GM23248 (cell line): ENCODE measurements around the gene TMEM128. TPM values are rescaled to one million over a fixed set of nuclear protein-coding genes. Genes with fewer than 3 reads are reported as not detected.
A peak's percentile ranks its signal among the peaks of the same experiment; 100 is the strongest.

Experiments
- DNase-seq: peaks from one replicate; pipeline ENCODE4 v3.0.0-alpha.2; 2015
- H2AFZ ChIP-seq: fragments of 200-600 bp; sonication (generic); 2 replicates; pipeline ENCODE4 v1.6.1; 2016; ENCODE audit warnings: antibody characterized with exemption
- H3F3A ChIP-seq: fragments of 200-600 bp; sonication (generic); 2 replicates; pipeline ENCODE4 v1.6.1; 2016; ENCODE audit warnings: mild to moderate bottlenecking, antibody characterized with exemption, mixed run types; ENCODE audit not compliant: insufficient read depth
- H3K27ac ChIP-seq: fragments of 200-600 bp; sonication (generic); 2 replicates; pipeline ENCODE4 v1.5.1; 2016; ENCODE audit warnings: mild to moderate bottlenecking
- H3K27me3 ChIP-seq: fragments of 200-600 bp; sonication (generic); replicated peaks from 2 replicates; pipeline ENCODE4 v1.6.1; 2016; ENCODE audit warnings: mild to moderate bottlenecking; ENCODE audit not compliant: insufficient read depth
- H3K36me3 ChIP-seq: fragments of 200-600 bp; sonication (generic); 2 replicates; pipeline ENCODE4 v1.6.1; 2016; ENCODE audit warnings: low read depth, mild to moderate bottlenecking
- H3K4me1 ChIP-seq: fragments of 200-600 bp; sonication (generic); 2 replicates; pipeline ENCODE4 v1.6.1; 2016; ENCODE audit warnings: mild to moderate bottlenecking; ENCODE audit not compliant: insufficient read depth
- H3K4me2 ChIP-seq: fragments of 200-600 bp; sonication (generic); one replicate; pipeline ENCODE4 v1.6.1; 2016; ENCODE audit warnings: mild to moderate bottlenecking; ENCODE audit not compliant: unreplicated experiment
- H3K4me3 ChIP-seq: fragments of 200-600 bp; sonication (generic); 2 replicates; pipeline ENCODE4 v1.5.1; 2016; ENCODE audit warnings: mild to moderate bottlenecking
- H3K79me2 ChIP-seq: fragments of 200-600 bp; sonication (generic); 2 replicates; pipeline ENCODE4 v1.6.1; 2016; ENCODE audit warnings: mild to moderate bottlenecking; ENCODE audit not compliant: insufficient read depth
- H3K9ac ChIP-seq: fragments of 200-600 bp; sonication (generic); 2 replicates; pipeline ENCODE4 v1.6.1; 2016; ENCODE audit warnings: mild to moderate bottlenecking
- H3K9me2 ChIP-seq: fragments of 200-600 bp; sonication (generic); 2 replicates; pipeline ENCODE4 v1.6.1; 2016; ENCODE audit warnings: mixed run types, mild to moderate bottlenecking, moderate library complexity; ENCODE audit not compliant: insufficient read depth
- H3K9me3 ChIP-seq: fragments of 200-600 bp; sonication (generic); one replicate; pipeline ENCODE4 v1.6.1; 2017; ENCODE audit warnings: low read depth
- H4K20me1 ChIP-seq: fragments of 200-600 bp; sonication (generic); 2 replicates; pipeline ENCODE4 v1.6.0; 2016; ENCODE audit not compliant: insufficient read depth
- EZH2 ChIP-seq: fragments of 200-600 bp; sonication (generic); IDR thresholded peaks from 2 replicates; pipeline ENCODE4 v1.6.1; 2018; ENCODE audit warnings: antibody characterized with exemption, mild to moderate bottlenecking; ENCODE audit not compliant: insufficient read depth, poor library complexity, severe bottlenecking
- EZH2phosphoT487 ChIP-seq: fragments of 200-600 bp; sonication (generic); IDR thresholded peaks from 2 replicates; pipeline ENCODE4 v1.6.1; 2018; ENCODE audit warnings: antibody characterized with exemption, moderate library complexity, mild to moderate bottlenecking, low read depth; ENCODE audit not compliant: insufficient read depth
- WGBS, 2 experiments: methylation state at CpG; one replicate each; pipeline ENCODE4 v1.1.6; 2015 to 2017; ENCODE audit warnings: low lambda C conversion rate in 2 of 2, low coverage in 1 of 2; ENCODE audit errors: missing lambda C conversion rate in 2 of 2; 5-methylcytosine and 5-hydroxymethylcytosine counted together
- in situ Hi-C: fragments of 300-500 bp; cut with MboI; formaldehyde crosslinking; loops from 2 replicates; pipeline ENCODE4 v1.15.0; 2020
- polyA plus RNA-seq: library from polyadenylated mRNA; unstranded; fragments of >200 nt; fragmentation: Nextera tagmentation; extraction: Ambion mirVana; gene quantifications from 2 replicates; pipeline ENCODE4 v1.2.1, GENCODE V29; 2016
- total RNA-seq: library from RNA; depleted of rRNA; stranded (reverse); fragments of >200 nt; shearing (Covaris generic); gene quantifications from 2 replicates; pipeline ENCODE4 v1.2.3, GENCODE V29; 2014; rRNA removed

Gene TMEM128
- 17.7 and 25.9 TPM in 2 replicates for total RNA-seq
- polyA plus RNA-seq: 35.4 and 38.4 TPM in 2 replicates

DNA sequence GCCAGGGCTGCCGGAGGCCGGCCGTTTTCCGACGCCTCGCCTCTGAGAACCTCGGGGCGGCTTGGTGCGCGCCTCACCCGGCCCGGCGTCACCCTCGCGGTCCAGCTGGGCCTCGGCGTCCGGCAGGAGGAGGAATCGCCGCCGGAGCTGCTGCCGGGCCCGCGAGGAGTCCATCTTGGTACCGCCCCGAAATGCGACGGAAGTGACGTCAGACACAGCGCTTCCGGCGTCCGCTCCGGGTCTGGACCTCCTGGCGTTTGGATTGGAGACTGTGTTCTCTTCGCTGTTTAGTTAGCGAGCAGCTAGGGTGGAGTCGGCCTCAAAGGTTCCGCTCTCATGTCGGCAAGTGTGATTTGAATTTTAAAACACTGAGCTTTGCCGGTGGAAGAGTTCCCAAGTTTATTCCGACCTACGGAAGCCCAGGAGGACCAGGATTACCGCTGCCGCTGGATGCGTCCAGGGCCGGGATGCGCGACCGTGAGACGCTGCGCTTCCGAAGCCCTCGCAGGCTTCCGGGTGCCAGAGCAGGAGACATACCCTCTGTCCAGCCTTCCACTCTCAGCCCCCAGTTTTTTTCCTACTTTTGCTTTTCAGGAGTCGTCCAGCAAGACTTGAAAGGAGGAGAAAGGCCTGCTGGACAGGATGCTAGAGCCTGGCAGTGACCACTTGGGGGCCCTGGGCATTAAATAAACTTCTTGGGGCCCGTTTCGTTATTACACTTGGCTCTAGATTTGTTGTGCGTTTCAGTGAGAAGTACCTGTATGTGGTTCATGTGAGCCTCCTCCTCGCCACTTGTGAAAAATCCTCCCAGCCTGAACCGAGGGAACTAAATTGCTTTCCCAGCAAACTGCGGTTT lies at the start of gene TMEM128:
Gene TMEM128 (minus strand): TSS at position 195 of the 856 bp plus-strand sequence. CDS start 21 bp downstream, at position 174.
- peak within 1 kb of the TSS; percentile 92 for H3K4me2 ChIP-seq
- peak within 1 kb of the TSS; percentile 84 for H3K4me3 ChIP-seq
- no peaks in the 10 kb centered on the region for H3K9me3 ChIP-seq
- peak within 1 kb of the TSS; percentile 96 for H2AFZ ChIP-seq
- no peaks in the 10 kb centered on the region for H3K27me3 ChIP-seq
- DNase-seq: peak; percentile 97
- H3K27ac ChIP-seq: peak within 1 kb of the TSS; percentile 91
- no peaks in the 10 kb centered on the region; the same call in 1 of the 2 replicates for H3K36me3 ChIP-seq
- peaks cover 21% of the 10 kb centered on the region for H3K79me2 ChIP-seq
- in situ Hi-C loops: no loop called here
- peak within 1 kb of the TSS; percentile 92 for H3K9ac ChIP-seq
- TF ChIP-seq EZH2 (no peak), EZH2phosphoT487 (no peak)
- H3K9me2 ChIP-seq: no peaks in the 10 kb centered on the region
- peaks cover 5% of the 10 kb centered on the region; the same call in 1 of the 2 replicates for H3F3A ChIP-seq
- 2% methylated on average over 48 to 62 of the region's 62 CpGs for WGBS, 2 experiments
- H4K20me1 ChIP-seq: no peaks in the 10 kb centered on the region
- H3K4me1 ChIP-seq: peaks cover 14% of the 10 kb centered on the region

DNA sequence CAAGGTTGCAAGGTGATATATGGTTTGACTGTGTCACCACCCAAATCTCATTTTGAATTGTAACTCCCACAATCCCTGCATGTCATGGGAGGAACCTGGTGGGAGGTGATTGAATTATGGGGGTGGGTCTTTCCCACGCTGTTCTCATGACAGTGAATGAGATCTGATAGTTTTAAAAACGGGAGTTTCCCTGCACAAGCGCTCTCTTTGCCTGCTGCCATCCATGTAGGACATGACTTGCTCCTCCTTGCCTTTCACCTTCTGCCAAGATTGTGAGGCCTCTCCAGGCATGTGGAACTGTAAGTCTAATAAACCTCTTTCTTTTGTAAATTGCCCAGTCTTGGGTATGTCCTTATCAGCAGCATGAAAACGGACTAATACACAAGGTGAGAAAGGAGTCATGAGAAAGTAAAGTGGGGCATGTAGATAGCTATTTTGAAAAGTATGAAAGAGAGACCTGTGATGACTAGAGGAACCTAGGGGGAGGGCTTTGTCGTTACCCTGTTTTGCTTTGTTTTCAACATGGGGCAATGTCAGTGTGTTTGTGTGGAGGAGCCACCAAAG lies 48.3 kb upstream of the TMEM128 start:
- in situ Hi-C loops: no loop called here
- Histone ChIP-seq H3K9me2 (no peaks in the 10 kb centered on the region), H3K9ac (no peak overlapping the region), H3K4me2 (no peak overlapping the region), H3K27ac (no peak overlapping the region), H3K27me3 (no peaks in the 10 kb centered on the region), H4K20me1 (0 out of 2 replicates have a peak, but pooled peaks cover 7% of the 10 kb centered on the region), H3K79me2 (peaks cover 75% of the 10 kb centered on the region), H3K4me3 (no peak overlapping the region), H3K9me3 (no peaks in the 10 kb centered on the region), H3K36me3 (no peaks in the 10 kb centered on the region), H2AFZ (no peak overlapping the region), H3K4me1 (peaks cover under 1% of the 10 kb centered on the region; the same call in 1 of the 2 replicates), H3F3A (no peaks in the 10 kb centered on the region)
- no peak for TF ChIP-seq EZH2
- TF ChIP-seq EZH2phosphoT487: no peak
- DNase-seq: no peak
- 98 to 100% methylated on average over 5 of the region's 5 CpGs for WGBS, 2 experiments

DNA sequence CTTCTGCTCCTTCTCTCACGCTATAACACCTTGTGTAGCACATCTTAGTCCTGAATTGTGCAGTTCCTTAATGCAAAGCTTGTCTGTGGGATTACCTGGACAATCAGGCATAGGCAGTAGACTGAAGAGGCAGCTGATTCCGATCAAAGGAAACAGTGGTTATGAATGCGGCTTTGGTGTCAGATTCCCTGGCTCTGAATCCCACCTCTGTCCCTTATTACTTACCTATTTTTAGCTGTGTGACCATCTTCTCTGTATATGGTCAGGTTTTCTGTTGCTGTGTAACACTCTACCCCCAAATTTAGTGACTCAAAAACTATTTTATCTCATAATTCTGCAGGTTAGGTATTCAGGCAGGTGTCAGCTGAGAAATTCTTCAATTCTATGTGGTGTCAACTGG lies 45.3 kb upstream of the TMEM128 start:
- 80 to 88% methylated on average over 3 of the region's 3 CpGs for WGBS, 2 experiments
- Histone ChIP-seq H3K9me3 (no peaks in the 10 kb centered on the region), H4K20me1 (no peaks in the 10 kb centered on the region)

DNA sequence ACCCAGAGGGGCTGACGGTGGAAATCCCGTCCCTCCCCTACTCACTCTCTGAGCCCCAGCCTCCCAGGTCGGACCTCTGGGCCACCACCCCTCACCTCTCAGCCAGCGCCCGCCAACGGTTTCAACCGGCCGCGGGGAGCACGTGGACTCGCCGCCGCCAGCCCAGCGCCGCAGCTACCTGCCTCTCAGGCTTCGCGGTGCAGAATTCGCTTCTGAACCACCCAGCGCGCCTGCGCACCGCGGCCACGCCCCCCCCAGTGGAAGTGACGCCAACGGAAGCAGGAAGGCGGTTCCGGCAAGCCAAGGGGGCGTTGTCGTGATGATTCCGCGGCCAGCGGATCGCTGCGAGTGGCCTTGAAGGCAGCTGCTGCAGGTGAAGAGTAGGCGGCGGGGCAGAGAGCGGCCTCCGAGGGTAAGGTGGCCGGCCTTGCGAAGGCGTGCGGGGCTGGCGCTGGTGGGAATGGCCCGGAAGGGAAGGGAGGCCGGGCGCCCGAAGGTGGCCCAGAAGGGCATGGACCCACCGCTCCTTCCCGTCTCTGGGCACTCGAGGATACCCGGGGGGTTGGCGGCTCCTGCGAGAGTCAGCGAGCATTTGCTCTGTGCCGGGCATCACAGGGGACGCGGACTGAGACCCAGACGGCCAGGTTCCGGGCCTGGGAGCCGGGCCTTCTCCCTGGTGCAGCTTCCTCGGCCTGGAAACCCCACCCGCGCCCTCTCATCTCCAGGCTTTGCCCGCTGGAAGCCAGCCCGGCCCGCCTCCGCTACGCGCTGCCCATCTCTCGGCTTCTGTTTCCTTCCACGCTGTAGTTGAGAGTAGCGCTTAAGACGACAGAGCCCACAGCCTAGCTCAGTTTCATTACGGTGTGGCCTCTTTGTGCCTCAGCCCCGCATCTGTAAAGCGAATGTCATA lies 42.2 kb upstream of the TMEM128 start, which contains the start of the genes LYAR and ZBTB49:
Gene LYAR (minus strand): TSS at position 214 of the 910 bp plus-strand sequence. CDS start 6,412 bp downstream, outside the sequence.
Gene ZBTB49 (plus strand): TSS at position 311 of the 910 bp plus-strand sequence. CDS start 9,695 bp downstream, outside the sequence.
- in situ Hi-C loops: no loop called here

More for the DNA sequence above, 45.3 kb upstream of the TMEM128 start:
- TF ChIP-seq EZH2phosphoT487 (no peak), EZH2 (no peak)
- no peaks in the 10 kb centered on the region for H3K27me3 ChIP-seq
- DNase-seq: no peak
- H2AFZ ChIP-seq: no peak overlapping the region
- no peak overlapping the region for H3K27ac ChIP-seq
- H3K9me2 ChIP-seq: no peaks in the 10 kb centered on the region
- 0 out of 2 replicates have a peak, but pooled peaks cover 7% of the 10 kb centered on the region for H3F3A ChIP-seq
- in situ Hi-C loops: no loop called here
- no peak overlapping the region for H3K4me3 ChIP-seq
- H3K9ac ChIP-seq: no peak overlapping the region
- no peak overlapping the region for H3K4me2 ChIP-seq
- H3K79me2 ChIP-seq: peaks cover 93% of the 10 kb centered on the region
- H3K4me1 ChIP-seq: peaks cover 14% of the 10 kb centered on the region; the same call in 1 of the 2 replicates
- H3K36me3 ChIP-seq: no peaks in the 10 kb centered on the region

More for the DNA sequence above, 42.2 kb upstream of the TMEM128 start, which contains the start of the genes LYAR and ZBTB49:
- H3K36me3 ChIP-seq: no peaks in the 10 kb centered on the region
- no peaks in the 10 kb centered on the region for H3K9me2 ChIP-seq
- peaks cover 14% of the 10 kb centered on the region; the same call in 1 of the 2 replicates for H3K4me1 ChIP-seq
- TF ChIP-seq EZH2phosphoT487 (no peak), EZH2 (no peak)
- peaks cover 78% of the 10 kb centered on the region for H3K79me2 ChIP-seq
- peak within 1 kb of the TSS; percentile 93 for H2AFZ ChIP-seq
- no peaks in the 10 kb centered on the region for H4K20me1 ChIP-seq
- 0 out of 2 replicates have a peak, but pooled peaks cover 7% of the 10 kb centered on the region for H3F3A ChIP-seq
- peak within 1 kb of the TSS; percentile 48 for H3K27ac ChIP-seq
- H3K27me3 ChIP-seq: no peaks in the 10 kb centered on the region
- 1 to 2% methylated on average over 69 to 74 of the region's 77 CpGs for whole genome bisulfite sequencing, 2 experiments
- DNase-seq: peak; percentile 96
- peak within 1 kb of the TSS; percentile 80 for H3K4me2 ChIP-seq
- no peaks in the 10 kb centered on the region for H3K9me3 ChIP-seq
- peak within 1 kb of the TSS; percentile 97 for H3K4me3 ChIP-seq
- peak within 1 kb of the TSS; percentile 82 for H3K9ac ChIP-seq
